AG20443 (cell line): ENCODE measurements around the gene PCBP3.

ENCODE experiments used
- DNase-seq: peaks from one replicate; pipeline ENCODE4 v3.0.0; 2012; ENCODE audit warnings: low spot score, mixed read lengths

PCBP3 gene

GRCh38 chr21:45753445-45753844 is 109.9 kb downstream of the PCBP3 start:
- no peak for DNase-seq

- no peak for DNase-seq
Observed at GRCh38 chr21:45756029-45756428, 112.5 kb downstream of the PCBP3 start.

- DNase-seq = no peak
Observed at GRCh38 chr21:45756669-45757068, 113.1 kb downstream of the PCBP3 start.

- no peak for DNase-seq
Observed at GRCh38 chr21:45761704-45762103, 118.2 kb downstream of the PCBP3 start.

- DNase-seq = no peak
Observed at GRCh38 chr21:45763074-45763473, 119.5 kb downstream of the PCBP3 start.

GRCh38 chr21:45763506-45763905 is 120.0 kb downstream of the PCBP3 start:
- DNase-seq = no peak

- no peak for DNase-seq
Observed at GRCh38 chr21:45764792-45765191, 121.3 kb downstream of the PCBP3 start.

- no peak for DNase-seq
Observed at GRCh38 chr21:45765375-45765774, 121.8 kb downstream of the PCBP3 start.

- DNase-seq = no peak
Observed at GRCh38 chr21:45766055-45766454, 122.5 kb downstream of the PCBP3 start.

GRCh38 chr21:45766501-45766900 is 123.0 kb downstream of the PCBP3 start:
- no peak for DNase-seq

- DNase-seq = no peak
Observed at GRCh38 chr21:45767071-45768006, 123.8 kb downstream of the PCBP3 start.

GRCh38 chr21:45768011-45768739 is 124.7 kb downstream of the PCBP3 start:
- DNase-seq = no peak

- no peak for DNase-seq
Observed at GRCh38 chr21:45768740-45769048, 125.2 kb downstream of the PCBP3 start.

GRCh38 chr21:45769294-45769693 is 125.8 kb downstream of the PCBP3 start:
- no peak for DNase-seq

GRCh38 chr21:45769896-45770295 is 126.4 kb downstream of the PCBP3 start:
- no peak for DNase-seq

- no peak for DNase-seq
Observed at GRCh38 chr21:45772180-45772579, 128.7 kb downstream of the PCBP3 start.

GRCh38 chr21:45774291-45774690 is 130.8 kb downstream of the PCBP3 start:
- DNase-seq = no peak

- DNase-seq = no peak
Observed at GRCh38 chr21:45776971-45777370, 133.4 kb downstream of the PCBP3 start.

GRCh38 chr21:45778686-45779085 is 135.2 kb downstream of the PCBP3 start:
- no peak for DNase-seq

- DNase-seq = no peak
Observed at GRCh38 chr21:45779226-45779625, 135.7 kb downstream of the PCBP3 start.

GRCh38 chr21:45780647-45781046 is 137.1 kb downstream of the PCBP3 start:
- DNase-seq = no peak

- no peak for DNase-seq
Observed at GRCh38 chr21:45781741-45782140, 138.2 kb downstream of the PCBP3 start.

GRCh38 chr21:45786660-45787059 is 143.1 kb downstream of the PCBP3 start:
- DNase-seq = no peak
